HG03460 (cell line): ENCODE data around the gene CENPT.
"Not testable (repeated sequence)": the region's sequence is repeated elsewhere in the genome, so short reads cannot be mapped to it uniquely, and the experiment has no call there.

Experiments used
- ATAC-seq: cut with Tn5 transposase; IDR thresholded peaks from one replicate; pipeline ENCODE4 v1.9.1; 2021; ENCODE audit not compliant: unreplicated experiment

Gene CENPT

DNA sequence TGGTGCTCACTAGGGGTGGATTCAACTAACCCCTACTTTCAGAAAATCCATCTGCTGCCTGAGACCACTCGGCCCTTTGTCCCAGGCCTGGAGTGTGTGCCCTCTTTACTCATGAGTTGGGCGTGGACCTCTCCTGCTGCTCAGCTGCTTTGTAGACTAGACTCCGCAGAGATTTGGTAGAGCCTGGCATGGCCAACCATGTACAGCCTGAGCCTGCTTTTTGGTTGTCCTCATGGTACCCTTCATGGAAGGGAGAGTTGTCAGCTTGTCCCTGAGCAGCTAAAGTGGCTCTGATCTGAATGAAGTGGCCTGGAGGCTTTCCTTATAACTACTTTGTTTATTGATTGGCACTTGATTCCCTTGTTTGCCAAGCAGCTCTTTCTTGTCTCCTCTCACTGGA, 26.9 kb upstream of the CENPT start:
- ATAC-seq = no peak

DNA sequence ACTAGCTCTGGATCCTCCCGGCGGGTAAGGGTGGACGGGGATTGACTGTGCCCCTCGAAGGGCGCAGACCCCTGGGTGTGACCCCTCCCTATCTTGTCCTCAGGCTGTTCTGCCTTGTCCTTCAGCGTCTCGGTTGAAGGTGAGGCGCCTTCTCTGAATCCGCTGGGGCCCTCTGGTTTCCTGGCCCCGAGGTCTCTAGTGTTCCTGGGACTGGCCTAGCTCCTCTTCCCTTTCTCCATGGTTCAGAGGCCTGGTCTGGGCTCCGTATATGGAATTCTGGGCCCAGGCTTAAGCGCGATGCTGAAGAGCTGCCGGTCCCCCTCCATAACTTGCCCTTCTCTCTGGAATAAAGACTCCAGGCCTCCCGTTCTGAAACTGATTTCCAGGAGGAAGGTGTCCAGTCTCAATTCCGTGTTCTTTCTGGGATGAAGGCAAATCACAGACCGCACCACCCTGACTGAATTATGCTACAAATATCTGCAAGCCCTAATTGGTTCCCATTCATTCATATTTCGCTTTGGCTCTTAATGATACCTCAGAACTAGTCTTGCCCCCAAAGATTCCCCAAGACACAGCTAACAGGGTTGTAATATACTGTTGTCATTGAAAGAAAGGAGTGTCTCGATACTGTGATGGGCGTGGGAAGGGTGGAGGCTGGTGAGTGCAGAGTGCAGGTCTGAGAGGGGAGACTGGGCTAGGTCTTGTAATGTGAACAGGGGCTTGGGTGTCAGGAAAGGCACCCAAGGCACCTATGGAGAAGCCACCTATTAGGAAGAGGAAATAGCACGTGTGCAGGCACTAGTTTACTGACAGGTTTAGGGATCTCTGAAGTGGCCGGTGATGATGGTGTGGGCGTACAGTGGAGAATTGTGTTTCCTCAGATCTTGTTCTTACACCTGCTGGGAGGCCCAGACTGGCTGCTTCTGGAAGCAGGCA, 26.2 kb upstream of the CENPT start:
- ATAC-seq = no peak

DNA sequence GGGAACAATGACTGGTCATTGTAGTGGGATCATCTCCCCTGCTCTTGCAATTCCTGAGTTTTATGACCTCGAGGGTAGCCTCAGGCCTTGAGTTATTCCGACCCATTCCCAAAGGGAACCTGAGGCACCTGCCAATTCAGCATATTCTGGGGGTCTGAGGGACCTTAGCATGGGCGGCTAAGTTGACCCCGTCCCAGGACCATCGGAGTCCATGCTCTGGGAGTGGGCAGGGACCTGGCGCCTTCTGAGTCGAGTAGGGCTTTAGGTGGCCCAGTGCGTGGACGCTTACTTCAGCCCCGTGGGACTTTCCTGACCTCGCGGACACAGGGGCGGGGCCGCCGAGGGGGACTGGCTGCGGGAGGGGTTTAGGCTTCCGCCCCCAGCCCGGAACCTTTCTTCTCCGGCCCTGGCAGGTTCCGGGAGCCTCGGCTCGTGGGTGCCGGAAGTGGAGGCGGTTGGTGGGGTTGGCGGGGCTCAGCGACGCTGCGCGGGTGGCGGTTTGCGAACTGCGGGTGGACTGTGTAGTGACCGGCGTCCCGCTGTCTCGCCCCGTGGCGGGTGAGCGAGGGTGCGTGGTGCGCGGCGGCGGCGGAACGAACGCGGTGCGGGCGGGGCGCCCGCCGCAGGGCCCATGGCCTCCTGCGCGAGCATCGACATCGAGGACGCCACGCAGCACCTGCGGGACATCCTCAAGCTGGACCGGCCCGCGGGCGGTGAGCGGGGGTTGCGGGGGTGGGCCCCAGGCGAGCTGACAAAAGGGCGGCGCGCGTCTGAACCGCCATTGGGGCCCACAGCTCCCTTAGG, 25.3 kb upstream of the CENPT start, which contains the start of gene EDC4:
TSS of gene EDC4 (plus strand) at position 422 of the 804 bp plus-strand sequence. CDS start at position 632, 210 bp downstream.
- ATAC-seq = peak; percentile 75

DNA sequence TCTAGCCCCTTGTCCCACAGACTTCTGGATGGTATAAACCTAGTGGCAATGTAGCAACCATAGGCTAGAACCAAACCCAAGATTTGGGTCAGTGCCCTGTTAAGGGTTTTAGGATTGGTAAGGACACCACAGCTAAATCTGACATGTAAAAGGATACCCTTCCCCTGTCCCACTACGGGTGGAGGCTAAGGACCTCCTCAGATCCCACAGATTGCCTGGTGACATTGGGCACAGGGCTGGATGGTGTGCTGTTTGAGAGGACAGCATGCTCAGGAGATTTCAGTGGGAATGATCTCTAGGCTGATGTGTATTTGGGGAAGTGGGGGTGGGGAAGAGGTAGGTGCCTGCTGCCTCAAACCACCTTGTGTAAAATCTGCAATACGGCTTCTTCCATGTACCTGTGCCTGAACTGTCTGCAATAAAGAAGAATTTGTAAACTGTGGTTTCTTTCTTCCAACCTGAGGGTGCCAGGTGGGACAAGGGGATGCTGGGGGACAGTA, 24.7 kb upstream of the CENPT start:
- ATAC-seq = no peak

DNA sequence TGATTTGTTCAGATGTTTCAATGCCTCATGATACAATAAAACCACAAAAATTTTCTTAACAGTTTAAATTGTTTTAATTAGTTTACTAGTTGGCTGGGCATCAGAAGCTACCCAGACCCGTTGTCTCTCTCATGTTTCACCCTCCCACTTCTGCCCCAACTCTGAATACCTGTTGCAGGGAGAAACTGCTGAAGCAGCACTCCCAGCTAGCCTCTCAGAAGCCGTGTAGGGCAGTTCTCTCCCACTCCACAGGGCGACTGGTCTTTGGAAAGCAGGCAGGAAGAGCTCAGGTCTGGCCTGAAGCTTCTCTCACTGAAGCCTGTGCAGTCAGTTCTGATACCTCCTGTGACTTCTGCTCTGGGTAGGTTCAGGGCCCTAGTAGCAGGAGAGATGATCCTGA, 23.8 kb upstream of the CENPT start:
- no peak for ATAC-seq

DNA sequence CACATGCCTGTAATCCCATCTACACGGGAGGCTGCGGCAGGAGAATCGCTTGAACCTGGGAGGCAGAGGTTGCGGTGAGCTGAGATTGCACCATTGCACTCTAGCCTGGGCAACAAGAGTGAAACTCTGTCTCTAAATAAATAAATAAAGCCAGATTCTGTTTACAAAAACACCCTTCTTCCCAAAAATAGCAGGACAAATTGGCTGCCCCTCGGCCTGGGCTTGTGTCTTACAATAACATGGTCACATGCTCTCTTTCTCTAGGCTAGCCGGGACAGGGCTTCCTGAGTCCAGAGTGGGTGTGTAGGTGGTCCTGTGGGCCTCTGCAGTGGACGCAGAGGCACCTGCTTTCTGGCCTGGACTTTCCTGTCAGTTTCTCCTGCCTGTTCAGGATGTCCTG, 22.2 kb upstream of the CENPT start:
- no peak for ATAC-seq

DNA sequence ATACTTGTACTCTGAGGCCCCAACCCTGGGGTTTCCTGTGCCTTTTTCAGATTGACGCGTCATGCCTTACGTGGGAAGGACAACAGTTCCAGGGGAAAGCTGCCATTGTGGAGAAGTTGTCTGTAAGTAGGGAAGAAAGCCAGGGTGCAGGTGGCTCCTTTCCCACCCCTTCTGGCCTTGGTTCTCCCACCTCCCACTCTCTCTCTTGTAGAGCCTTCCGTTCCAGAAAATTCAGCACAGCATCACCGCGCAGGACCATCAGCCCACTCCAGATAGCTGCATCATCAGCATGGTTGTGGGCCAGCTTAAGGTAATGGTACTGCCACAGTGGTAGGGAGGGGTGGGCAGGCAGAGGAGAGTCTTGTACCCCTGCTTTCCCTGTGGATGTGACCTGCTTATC, 20.8 kb upstream of the CENPT start:
- no peak for ATAC-seq

DNA sequence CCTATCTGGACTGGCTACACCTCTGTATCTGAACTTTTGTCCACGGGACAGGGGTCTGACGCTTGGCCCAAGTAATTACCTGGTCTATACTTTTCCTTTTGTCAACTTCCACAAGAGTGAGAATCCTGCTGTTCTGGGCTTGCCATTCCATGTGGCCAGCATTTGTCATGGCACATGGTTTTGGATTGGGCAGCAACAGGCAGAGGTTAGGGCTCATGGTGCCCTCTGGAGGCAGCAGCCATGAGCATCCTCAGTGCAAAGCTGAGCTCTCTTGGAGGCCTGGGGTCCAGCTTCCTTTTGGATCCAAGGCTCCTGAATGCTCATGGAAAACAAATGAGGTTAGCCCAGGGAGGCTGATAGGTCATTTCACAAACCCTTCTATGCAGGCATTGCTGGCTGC, 17.8 kb upstream of the CENPT start:
- no peak for ATAC-seq

DNA sequence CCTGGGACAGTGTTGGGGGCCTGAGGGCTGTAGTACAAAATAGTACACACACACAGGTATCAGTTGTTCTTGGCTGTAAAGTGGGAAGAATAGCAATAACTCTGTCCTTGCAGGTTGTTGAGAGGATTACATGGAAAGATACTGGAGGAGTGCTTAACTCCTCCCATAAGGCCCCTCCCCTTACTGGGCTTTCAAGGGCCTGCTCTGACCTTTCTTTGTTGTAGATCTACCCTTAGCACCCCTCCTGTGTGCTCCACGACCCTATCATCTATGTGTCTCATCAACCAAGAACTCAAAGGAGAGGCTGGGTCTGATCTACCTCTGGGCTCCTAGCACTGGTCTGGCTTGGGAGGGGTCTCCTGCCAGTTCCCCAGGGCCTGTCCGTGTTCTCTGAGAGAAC, 17.1 kb upstream of the CENPT start:
- no peak for ATAC-seq

DNA sequence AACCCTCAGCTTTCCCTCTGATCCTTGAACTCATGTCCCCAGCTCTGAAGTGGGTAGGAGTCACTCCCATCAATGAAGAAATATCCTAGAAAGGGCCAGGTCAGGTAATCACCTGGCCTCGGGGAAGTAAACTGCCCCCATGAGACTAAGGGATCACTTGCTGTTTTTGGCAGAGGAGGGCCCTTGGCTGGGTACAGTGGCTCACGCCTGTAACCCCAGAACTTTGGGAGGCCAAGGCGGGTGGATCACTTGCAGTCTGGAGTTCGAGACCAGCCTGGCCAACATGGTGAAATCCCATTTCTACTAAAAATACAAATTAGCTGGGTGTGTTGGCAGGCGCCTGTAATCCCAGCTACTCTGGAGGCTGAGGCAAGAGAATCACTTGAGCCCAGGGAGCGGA, 16.6 kb upstream of the CENPT start:
- ATAC-seq = not testable (repeated sequence)

DNA sequence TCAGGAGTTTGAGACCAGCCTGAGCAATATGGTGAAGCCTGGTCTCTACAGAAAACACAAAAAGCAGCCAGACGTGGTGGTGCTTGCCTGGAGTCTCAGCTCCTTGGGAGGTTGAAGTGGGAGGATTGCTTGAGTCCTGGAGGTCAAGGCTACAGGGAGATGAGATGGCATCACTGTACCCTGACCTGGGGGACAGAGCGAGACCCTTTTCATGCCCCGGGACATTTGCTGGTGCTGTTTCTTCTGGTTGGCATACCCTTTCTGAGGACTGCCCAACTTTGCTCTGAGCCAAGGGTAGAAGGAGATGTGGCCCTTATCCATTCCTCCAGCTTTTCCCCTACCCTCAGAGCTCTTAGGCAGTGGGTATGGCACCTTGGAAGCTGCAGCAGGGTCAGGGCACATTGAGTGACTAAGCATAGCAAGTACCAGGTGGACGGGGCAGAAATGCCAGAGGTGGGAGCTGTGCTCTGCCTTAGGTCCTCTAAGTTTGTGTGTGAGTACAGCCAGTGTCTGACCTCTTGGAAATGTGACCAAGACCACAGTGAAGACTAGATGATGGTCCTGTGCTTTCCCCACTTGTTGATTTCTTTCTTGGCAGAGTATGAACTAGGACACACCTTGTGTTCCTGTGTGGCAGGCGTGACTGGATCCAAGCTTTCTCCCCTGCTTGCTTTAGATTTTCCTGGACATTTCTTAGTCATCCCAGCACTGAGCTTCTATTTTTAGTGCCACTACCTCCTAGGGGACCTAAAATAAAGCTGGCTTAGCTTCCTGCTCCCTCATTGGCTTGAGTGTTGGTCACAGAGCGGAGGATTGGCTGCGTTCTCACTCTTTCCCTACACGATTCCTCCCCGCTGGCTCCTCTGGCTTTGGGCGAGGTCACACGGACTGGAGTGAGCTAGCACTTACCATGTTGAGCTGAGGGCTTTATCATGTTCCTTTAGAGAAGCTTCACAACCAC, 15.4 kb upstream of the CENPT start:
- ATAC-seq = no peak

DNA sequence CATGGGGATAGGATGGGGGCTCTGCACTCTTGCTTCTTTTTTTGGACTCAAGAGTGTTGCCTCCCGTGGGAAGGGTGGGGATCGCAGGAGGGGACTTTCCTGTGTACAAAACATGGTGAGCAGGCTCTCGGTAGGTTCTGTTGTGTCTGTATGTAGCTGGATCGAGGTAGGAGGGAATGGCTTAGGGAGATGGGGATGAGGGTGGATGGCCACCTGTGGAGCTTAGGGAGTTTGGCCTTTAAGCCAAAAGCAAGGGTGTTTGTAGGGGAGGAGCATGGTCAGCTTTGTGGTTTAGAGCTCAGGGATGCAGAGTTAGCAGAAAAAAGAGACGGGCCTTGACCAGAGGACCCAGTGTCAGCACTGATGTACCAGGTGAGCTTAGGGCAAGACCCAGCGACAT, 14.4 kb upstream of the CENPT start:
- ATAC-seq = no peak

DNA sequence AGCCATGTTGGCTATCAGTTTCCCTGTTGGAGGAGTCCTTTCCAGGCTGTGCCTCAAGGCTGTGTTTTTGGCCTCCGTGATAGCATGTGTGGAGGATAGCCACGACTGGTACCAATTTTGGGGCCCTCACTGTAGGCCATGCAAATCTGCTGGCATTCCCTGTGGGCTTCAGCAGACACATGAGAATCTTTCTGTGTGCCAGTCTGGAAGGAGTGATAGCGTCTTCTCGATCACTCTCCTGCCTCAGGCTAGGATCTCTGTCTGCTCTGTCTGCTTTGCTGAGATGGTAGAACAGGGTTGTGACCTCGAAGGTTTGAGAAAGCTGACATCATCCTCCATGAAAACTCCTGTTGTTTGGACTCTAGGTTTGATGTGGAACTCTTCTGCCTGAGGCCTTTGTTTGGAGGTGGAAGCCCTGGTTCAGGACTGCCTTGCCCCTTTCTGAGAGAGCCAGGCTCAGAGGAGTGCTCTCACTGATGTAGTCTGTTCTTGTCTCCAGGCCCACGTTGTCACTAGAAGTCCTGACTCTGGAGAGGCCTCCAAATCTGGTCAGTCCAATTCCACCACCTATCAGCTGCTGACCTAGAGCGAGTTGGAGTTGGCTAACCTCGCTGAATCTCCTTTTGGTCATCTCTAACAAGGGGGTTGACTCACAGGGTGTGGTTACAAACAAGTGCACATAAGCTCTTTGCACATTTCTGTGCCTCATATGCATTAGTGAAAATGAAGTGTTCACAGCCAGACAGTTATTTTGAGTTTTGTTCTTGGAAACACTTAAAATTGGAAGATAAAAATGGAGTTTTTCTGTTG, 13.3 kb upstream of the CENPT start:
- no peak for ATAC-seq

DNA sequence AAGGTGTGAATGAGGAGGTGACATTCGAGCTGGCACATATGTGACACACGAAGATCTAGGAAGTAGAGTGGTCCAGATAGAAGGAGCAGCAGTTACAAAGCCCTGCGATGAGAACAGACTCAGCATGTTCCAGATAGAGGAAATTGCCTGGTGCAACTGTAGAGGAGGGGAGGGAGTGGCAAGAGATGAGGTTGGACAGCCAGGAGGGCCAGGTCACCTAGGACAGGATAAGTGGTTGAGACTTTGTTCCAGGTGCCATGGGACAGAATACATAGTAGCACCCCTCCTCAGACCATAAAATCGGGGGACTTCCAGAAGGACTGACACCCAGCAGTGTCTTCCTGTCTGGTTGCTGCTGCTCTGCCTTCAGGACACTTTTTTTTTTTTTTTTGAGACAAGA, 11.0 kb upstream of the CENPT start:
- no peak for ATAC-seq

DNA sequence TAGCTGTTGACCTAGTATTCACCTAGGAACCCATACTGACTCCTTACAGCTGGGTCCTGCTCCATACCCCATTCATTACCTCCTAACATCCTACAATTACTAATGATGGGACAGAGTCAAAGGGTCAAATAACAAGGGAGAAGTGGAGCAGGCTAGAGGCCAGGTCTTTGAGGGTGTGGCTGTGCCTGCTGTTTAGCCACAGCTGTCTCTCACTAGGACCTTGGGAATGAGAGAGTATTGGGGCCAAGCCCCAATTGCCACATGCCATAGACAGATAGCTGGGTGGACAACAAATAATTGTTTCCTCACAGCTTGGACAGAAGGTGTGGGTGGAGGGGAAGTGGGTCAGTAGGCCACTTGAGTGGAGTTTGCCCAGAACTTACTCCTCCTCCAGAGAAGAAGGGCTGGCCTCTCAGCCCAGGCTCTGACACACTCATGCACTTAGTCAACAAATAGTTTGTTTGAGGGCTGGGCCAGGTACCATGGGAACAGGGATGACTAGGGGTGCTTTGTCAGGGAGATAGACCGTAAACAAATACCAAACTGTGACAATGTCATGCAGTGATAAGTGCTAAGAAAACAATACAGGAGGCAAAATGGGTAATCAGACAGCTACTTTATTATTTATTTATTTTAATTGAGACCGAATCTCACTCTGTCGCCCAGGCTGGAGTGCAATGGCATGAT, 10.2 kb upstream of the CENPT start:
- ATAC-seq = no peak

DNA sequence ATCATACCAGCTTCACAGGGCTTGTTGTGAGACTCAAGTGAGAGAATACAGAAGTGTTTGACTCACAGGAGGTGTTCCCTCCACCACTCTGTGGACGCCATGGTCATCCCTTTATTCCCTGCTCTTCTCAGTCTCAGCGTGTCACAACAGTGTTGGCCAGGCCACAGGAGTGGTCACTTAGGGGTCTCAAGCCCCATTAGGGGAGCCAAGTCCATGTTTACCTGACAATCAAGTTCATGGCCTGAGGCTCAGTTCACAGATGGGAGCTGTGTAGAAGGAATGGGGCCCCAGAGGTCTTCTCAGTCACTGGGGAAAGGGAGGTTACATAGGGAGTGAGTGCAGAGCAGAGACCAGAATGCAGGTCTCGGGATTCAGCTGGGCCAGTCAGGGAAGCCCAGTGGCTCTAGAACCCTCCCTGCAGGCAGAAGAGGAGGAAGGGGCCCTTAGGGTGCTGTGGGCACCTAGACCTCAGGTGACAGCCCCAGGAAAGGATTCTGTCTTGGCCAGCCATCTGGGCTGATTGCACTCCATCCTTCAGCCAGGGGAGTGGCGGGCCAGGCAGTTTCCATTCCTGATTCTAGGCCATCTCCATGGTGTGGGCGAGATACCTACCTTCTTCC, 9.5 kb upstream of the CENPT start:
- ATAC-seq = no peak

DNA sequence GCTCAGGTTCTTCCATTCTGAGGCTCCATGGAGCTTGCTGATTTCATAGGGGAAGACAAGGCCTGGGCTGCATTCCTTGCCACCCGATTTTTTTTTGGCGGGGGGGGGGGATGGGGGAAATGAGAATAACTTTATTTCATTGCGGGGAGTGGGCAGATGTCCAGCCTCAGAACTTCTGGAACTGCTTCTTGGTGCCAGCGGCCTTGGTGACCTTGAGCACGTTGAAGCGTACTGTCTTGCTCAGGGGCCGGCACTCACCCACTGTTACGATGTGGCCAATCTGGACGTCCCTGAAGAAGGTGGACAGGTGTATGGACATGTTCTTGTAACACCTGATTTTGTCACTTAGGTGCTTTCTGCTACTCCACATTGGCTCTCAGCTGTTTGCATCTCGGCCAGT, 8.3 kb upstream of the CENPT start:
- no peak for ATAC-seq

DNA sequence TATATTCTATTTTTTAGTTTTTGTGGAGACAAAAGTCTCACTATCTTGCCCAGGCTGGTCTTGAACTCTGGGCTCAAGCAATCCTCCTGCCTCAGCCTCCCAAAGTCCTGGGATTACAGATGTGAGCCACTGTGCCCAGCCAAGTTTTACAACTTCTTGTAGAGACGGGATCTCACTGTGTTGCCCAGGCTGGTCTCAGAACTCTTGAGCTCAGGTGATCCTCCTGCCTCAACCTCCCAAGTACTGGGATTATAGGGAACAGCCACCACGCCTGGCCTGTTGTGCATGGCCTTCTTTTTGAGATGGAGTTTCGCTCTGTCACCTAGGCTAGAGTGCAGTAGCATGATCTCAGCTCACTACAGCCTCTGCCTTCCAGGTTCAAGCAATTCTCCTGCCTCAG, 6.2 kb upstream of the CENPT start:
- no peak for ATAC-seq

DNA sequence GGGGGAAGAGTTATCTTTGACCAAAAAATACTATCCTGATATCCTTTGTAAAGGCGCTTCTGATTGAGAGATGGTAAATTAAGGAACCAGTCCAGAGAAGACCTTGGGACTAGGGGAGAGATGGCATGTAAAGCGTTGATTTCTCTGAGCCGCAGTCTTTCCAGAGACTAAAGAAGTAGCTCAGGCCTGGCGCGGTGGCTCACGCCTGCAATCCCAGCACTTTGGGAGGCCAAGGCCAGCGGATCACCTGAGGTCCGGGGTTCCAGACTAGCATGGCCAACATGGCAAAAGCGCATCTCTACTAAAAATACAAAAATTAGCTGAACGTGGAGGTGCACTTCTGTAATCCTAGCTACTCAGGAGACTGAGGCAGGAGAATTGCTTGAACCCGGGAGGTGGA, 625 bp upstream of the CENPT start:
- no peak for ATAC-seq
